Measurements from ENCODE around the gene PPT1. TPM values are rescaled to one million over a fixed set of nuclear protein-coding genes. Genes with fewer than 3 reads are reported as not detected.
"Not testable (repeated sequence)": the region's sequence is repeated elsewhere in the genome, so short reads cannot be mapped to it uniquely, and the experiment has no call there.

The PPT1 gene
- total RNA-seq, 1 donor from 2014 or later, result 70.6 TPM

DNA sequence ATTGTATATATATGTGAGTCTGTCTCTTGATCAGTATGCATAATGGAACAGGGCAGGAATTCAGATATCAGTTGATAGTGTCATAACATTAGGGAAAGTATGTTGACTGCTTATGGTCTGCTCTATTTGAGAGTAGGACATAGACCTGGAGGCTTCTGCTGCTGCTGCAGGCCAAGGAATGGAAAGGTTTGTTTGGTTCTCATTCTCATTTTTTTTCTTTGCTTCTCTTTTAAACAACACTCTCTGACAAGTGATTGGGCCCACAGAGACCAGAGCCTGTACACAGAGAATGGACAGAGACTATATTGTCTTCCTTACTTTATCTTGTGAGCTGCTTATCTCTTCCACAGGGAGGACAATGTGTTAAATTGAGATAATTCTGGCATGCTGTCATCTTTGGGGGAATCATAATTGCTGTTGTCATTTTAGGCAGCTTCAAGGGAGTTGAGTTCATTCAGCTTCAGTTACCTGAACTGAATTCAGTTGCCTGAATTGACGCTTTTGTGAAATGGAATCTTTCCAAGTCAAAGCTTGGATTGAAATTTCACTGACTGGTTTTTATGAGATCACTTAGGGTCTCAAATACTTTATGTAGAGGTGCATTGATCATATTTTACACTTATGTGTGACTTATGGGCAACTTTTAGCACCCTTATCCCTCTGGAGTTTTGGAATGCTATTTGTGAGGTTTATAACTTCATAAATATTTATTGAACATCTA lies 39.6 kb downstream of the PPT1 start:
- no peak for DNase-seq (ENCODE audit: extremely low read depth, low read depth, low spot score)

DNA sequence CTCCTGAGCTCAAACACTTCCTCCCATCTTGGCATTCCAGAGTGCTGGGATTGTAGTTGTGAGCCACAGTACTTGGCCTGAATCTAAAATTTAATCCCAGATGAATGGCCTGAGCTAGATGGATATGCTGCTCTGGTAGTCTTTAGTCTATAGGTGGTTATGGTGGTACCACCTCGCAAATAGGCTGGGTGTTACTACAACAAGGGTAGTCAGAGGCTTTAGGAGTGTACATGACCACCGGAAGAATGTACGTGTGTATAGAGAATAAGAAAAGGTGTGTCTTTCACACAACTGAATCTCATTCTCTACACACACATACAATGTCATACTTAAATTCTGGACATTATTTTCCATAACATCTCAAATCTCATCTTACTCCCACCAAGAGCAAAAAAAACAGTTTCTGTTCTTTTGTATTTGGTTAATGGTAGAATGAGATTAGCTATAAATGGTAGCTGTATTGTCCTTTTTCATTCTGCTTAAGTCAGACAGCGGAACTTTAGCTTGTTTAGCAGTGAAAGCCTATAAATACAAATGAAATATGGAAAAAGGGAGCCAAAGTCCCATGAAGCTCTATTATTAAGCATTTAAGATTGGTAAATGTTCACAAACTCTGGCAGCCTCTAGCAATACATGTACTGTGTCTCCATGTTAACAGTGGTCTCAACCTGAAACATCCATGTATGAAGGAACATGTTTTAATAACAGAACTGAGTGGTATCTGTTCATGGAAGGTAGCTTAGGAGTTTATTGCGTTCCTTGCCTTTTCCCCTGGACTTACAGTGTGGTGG lies 40.3 kb downstream of the PPT1 start:
- no peak for DNase-seq (ENCODE audit: extremely low read depth, low read depth, low spot score)

DNA sequence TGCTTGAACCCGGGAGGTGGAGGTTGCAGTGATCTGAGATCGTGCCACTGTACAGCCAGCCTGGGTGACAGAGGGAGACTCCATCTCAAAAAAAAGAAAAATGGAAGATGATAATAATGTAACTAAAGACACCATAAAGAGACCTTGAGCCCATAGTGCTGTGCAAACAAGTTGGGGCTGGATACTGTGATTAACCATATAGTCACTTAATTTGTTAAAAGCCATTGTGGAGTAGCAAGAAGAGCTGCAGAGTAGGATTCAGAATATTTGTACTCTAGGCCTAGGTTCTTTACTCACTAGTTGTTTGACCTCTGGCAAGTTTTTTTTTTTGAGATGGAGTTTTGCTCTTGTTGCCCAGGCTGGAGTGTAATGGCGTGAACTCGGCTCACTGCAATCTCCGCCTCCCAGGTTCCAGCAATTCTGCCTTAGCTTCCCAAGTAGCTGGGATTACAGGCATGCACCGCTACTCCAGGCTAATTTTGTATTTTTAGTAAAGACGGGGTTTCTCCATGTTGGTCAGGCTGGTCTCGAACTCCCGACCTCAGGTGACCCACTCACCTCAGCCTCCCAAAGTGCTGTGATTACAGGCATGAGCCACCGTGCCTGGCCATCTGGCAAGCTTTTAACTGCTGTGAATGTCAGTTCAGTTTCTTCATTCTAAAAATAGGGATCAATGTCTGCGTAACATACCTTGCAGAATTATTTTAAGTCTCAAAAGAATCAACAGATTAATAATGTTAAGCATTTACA lies 43.7 kb downstream of the PPT1 start:
- no peak for DNase-seq (ENCODE audit: extremely low read depth, low read depth, low spot score)

GRCh38 chr1:40050863-40051262 lies 46.2 kb downstream of the PPT1 start:
- no peak for DNase-seq (ENCODE audit: extremely low read depth, low read depth, low spot score)

DNA sequence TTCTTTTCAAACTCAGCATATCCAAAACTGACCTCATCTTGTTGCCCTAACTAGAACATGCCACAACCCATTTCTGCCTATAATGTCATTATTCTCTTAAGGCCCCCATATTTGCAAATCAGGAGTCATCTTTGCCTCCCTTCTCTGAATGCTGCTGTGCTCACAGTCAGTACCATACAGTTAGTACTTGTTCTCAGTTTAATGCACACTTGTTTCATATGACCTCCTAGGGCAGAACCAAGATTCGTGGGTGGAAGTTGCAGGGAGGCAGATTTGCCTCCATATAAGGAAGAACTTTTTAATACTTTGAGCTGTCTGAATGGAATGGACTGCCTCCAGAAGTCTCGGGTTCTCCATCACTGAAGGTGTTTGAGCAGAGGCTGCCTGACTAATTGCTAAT lies 47.3 kb downstream of the PPT1 start:
- no peak for DNase-seq (ENCODE audit: extremely low read depth, low read depth, low spot score)

DNA sequence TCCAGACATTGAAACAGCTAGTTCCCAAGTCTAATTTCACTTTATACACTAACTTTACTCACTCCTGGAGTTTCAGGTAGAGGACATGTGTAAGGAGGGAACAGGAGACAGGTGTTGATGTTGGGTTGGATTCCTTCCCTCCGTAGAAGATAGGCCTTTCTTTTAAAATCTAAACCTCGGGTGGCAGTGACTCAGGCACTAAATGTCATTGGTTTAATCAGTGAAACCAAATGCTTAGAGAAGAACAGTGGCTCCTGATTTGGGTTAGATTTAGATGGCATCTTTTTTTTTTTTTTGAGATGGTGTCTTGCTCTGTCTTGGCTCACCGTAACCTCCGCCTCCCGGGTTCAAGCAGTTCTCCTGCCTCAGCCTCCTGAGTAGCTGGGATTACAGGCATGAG lies 49.3 kb downstream of the PPT1 start:
- DNase-seq (ENCODE audit: extremely low read depth, low read depth, low spot score), result no peak

GRCh38 chr1:40047276-40047675 lies 49.8 kb downstream of the PPT1 start:
- DNase-seq (ENCODE audit: extremely low read depth, low read depth, low spot score), result no peak

DNA sequence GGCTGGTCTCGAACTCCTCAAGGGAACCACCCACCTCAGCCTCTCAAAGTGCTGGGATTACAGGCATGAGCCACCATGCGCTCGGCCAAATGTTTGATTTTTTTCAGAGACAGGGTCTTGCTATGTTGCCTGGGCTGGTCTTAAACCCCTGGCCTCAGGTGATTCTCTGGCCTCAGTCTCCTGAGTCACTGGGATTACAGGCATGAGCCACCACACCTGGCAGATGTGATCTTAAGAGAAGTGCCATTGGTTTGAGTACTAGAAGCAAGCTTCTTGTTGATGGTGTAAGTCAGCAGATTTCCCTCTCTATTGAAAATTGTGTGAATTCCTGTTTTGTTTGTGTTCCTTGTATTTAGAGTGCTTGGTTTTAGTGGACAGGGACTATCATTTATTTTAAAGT lies 51.3 kb downstream of the PPT1 start:
- no peak for DNase-seq (ENCODE audit: extremely low read depth, low read depth, low spot score)

DNA sequence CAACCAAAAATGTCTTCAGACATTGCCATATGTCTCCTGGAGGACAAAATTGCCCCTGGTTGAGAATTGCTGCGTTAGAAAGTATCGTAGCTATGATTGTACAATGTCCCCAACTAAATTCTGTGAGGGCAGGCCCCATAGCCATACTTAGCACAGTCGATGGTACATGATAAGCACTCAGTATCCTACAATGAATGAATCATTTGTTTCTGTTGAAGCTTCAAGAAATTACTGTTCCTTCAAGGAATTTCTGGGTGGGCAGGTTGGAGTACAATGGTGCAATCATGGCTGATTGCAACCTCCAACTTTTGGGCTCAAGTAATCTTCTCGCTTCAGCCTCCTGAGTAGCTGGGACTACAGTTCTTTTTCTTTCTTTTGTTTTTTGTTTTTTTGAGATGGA lies 51.9 kb downstream of the PPT1 start:
- no peak for DNase-seq (ENCODE audit: extremely low read depth, low read depth, low spot score)

GRCh38 chr1:40044110-40044509 lies 52.9 kb downstream of the PPT1 start:
- no peak for DNase-seq (ENCODE audit: extremely low read depth, low read depth, low spot score)

DNA sequence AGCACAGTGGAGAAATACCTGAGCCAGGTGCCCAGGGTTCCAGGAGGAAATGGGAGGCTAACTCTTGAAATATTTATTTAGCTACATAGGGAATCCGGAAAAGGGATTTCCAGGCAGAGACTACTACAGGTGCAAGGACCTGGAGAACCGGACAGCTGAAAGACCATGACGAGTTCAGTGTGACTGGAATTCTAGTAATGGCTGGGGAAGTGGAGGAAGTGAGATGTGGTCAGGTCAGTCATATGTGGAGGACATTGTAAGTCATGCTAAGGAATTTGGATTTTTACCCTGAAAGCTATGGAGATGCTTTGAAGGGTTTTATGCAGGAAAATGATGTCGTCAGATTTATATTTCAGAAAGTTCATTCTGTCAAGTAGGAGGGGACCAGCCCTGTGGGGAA lies 54.7 kb downstream of the PPT1 start:
- no peak for DNase-seq (ENCODE audit: extremely low read depth, low read depth, low spot score)

DNA sequence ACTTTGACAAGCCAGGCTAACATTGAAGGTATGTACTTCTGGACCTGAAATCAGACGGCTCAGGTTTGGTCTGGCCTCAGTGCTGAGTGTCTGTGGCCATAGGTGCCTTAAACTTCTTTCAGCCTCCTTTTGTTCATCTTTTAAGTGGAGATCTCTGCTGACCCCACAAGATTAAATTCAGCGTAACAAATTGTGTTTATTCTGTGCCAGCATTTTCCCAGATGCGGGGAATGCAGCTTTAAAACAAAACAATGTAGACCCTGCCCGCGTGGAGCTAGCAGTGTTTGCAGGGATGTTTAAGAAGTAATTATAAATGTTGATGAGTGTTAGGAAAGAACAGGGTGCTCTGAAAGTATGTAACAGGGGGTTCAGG lies 55.6 kb downstream of the PPT1 start:
- no peak for DNase-seq (ENCODE audit: extremely low read depth, low read depth, low spot score)

GRCh38 chr1:40040511-40041465 lies 56.3 kb downstream of the PPT1 start, which contains the start of gene CAP1:
TSS of gene CAP1 (plus strand) at chr1:40040729. CDS start at chr1:40059347, 18,618 bp downstream.
- no peak for DNase-seq (ENCODE audit: extremely low read depth, low read depth, low spot score)

- no peak for DNase-seq (ENCODE audit: extremely low read depth, low read depth, low spot score)
Measured at GRCh38 chr1:40039757-40040510, 57.1 kb downstream of the PPT1 start.

DNA sequence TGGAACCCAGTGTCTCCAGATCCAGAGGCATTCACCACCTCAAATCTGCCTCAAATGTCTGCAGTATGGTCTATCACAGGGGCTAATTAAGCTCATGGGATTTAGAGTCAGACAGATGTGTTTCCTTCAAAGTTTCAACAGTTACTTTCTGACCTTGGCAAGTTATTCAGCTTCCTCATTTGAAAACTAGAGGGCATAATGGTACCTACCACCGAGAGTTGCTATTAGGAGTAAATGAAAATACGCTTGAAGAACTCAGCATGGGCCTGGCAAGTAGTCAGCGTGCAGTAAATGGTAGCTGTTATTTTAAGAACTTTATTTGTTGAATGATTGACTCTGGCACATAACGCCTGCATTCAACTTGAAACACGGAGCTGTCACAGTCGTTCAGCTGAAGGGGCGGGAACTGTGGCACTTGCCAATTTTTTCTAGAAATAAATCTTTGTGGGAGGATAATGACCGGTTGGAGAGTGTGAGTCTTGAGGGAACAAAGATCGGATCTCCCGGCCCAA lies 57.8 kb downstream of the PPT1 start:
- DNase-seq (ENCODE audit: extremely low read depth, low read depth, low spot score), result no peak

DNA sequence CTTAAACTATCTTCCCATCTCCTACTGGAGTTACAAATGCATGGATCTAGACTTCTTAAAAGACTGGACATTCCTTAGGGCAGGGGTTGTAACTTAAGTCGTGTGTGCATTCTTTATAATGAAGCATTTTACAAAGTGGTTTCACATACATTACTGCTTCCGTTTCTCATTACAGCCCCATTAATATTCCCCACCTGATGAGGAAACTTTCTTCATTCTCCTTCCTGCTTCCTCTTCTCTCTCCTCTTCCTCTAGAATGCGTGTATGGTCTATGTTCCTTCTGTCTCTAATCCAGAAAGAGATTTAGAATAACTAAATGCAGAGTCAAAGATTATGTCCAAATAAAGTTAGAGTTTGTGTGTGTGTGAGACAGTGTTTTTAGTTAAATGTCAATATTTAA lies 58.4 kb downstream of the PPT1 start:
- no peak for DNase-seq (ENCODE audit: extremely low read depth, low read depth, low spot score)

DNA sequence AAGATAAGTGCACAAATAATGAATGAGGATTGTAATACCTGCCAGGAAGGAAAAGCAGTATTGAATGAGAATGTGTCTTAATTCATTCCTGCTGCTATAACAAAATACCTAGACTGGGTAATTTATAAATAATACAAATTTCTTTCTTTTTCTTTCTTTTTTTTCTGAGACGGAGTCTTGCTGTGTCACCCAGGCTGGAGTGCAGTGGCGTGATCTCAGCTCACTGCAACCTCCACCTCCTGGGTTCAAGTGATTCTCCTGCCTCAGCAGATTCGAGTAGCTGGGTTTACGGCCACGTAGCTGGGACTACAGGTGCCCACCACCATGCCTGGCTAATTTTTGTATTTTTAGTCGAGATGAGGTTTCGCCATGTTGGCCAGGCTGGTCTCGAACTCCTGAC lies 59.8 kb downstream of the PPT1 start:
- DNase-seq (ENCODE audit: extremely low read depth, low read depth, low spot score), result not testable (repeated sequence)

GRCh38 chr1:40036574-40036973 lies 60.5 kb downstream of the PPT1 start:
- DNase-seq (ENCODE audit: extremely low read depth, low read depth, low spot score), result no peak

GRCh38 chr1:40034869-40035268 lies 62.2 kb downstream of the PPT1 start:
- no peak for DNase-seq (ENCODE audit: extremely low read depth, low read depth, low spot score)

Measured in glomerular endothelial cell (primary cell).